ENCODE data around the gene STX1B. TPM values are rescaled to one million over a fixed set of nuclear protein-coding genes. Genes with fewer than 3 reads are reported as not detected.

The STX1B gene
- total RNA-seq, 4 donors from 2014 or later, result 0.84 to 6.1 (median 1.3) TPM

DNA sequence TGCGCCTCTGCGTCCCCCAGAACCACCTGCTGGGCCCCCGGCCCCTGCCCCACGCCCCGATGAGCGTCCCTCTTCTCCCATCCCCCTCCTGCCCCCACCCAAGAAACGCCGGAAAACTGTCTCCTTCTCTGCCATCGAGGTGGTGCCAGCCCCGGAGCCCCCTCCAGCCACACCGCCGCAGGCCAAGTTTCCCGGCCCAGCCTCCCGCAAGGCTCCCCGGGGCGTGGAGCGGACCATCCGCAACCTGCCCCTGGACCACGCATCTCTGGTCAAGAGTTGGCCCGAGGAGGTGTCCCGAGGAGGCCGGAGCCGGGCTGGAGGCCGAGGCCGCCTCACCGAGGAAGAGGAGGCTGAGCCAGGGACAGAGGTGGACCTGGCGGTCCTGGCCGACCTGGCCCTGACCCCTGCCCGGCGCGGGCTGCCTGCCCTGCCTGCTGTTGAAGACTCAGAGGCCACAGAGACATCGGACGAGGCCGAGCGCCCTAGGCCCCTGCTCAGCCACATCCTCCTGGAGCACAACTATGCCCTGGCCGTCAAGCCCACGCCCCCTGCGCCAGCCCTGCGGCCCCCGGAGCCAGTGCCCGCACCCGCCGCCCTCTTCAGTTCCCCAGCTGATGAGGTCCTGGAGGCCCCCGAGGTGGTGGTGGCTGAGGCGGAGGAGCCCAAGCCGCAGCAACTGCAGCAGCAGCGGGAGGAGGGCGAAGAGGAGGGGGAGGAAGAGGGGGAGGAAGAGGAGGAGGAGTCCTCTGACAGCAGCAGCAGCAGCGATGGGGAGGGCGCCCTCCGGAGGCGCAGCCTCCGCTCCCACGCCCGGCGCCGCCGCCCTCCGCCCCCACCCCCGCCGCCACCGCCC lies 31.0 kb downstream of the STX1B start:
- DNase-seq (ENCODE audit: low spot score in 2 of 2), result no peak
- Histone ChIP-seq H3K4me3 (no peak overlapping the region), H3K36me3 (peaks cover 0 to 100% (median 20%) of the 10 kb centered on the region in 3 donors), H3K9me3 (no peaks in the 10 kb centered on the region), H3K4me1 (peaks cover 0 to 5% (median 0%) of the 10 kb centered on the region in 4 donors), H3K27me3 (no peaks in the 10 kb centered on the region), H3K27ac (no peak overlapping the region)
- no peak for TF ChIP-seq EP300 (IDR thresholded peaks at IDR 0.05)
- no peak for TF ChIP-seq POLR2A (IDR thresholded peaks at IDR 0.05)
- TF ChIP-seq, protein P1, sequence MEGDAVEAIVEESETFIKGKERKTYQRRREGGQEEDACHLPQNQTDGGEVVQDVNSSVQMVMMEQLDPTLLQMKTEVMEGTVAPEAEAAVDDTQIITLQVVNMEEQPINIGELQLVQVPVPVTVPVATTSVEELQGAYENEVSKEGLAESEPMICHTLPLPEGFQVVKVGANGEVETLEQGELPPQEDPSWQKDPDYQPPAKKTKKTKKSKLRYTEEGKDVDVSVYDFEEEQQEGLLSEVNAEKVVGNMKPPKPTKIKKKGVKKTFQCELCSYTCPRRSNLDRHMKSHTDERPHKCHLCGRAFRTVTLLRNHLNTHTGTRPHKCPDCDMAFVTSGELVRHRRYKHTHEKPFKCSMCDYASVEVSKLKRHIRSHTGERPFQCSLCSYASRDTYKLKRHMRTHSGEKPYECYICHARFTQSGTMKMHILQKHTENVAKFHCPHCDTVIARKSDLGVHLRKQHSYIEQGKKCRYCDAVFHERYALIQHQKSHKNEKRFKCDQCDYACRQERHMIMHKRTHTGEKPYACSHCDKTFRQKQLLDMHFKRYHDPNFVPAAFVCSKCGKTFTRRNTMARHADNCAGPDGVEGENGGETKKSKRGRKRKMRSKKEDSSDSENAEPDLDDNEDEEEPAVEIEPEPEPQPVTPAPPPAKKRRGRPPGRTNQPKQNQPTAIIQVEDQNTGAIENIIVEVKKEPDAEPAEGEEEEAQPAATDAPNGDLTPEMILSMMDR (IDR thresholded peaks at IDR 0.05), result no peak
- WGBS, 2 donors, result 86 to 88% methylated on average over 26 to 61 of the region's 62 CpGs

DNA sequence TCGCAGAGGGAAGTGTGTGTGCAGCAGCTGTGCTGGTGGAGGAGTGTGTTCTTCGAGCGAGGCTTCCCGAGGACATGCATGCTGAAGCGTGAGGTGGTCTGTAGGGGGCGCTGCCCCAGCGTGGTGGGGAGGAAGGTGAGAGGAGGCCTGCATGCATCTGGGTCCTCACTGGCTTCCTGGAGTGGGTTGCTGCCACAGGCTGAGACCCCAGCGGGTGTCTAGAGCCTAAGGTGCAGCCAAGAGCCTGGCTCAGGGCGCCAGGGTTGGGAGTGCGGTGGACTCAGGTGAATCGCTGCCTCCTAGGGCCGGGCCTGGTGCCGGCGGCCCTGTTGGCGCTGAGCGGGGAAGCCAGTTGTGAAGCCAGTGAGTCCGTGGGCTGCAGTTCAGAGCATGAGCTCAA lies 32.9 kb downstream of the STX1B start:
- Histone ChIP-seq H3K9me3 (no peaks in the 10 kb centered on the region), H3K4me1 (no peaks in the 10 kb centered on the region), H3K4me3 (no peak overlapping the region), H3K27ac (no peak overlapping the region), H3K27me3 (no peaks in the 10 kb centered on the region), H3K36me3 (peaks cover 3 to 100% (median 27%) of the 10 kb centered on the region in 3 donors)
- WGBS, 2 donors, result 75 to 85% methylated on average over 17 of the region's 17 CpGs
- TF ChIP-seq, protein P1 (IDR thresholded peaks at IDR 0.05), result no peak
- no peak for DNase-seq (ENCODE audit: low spot score in 2 of 2)

DNA sequence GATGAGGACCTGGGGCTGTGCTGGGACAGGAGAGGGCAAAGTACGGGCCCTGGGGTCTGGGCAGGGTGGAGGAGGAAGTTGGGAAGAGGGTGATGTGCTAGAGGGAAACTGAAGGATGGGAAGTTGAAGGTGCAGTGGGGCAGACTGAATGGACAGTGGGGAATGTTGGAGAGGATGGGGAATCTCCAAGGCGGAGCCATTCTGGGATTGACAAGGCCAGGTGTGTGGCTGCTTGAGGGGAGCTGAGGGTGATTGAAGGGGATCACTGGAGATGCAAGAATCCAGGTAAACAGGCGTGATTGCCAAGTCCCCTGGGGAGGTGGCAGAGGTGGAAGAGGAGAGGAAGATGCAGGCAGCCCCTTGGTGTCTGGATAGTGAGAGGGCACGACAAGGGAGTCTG lies 34.0 kb downstream of the STX1B start:
- Histone ChIP-seq H3K27ac (no peak overlapping the region), H3K27me3 (no peaks in the 10 kb centered on the region), H3K9me3 (no peaks in the 10 kb centered on the region), H3K4me3 (no peak overlapping the region), H3K4me1 (no peaks in the 10 kb centered on the region), H3K36me3 (peaks cover 3 to 100% (median 31%) of the 10 kb centered on the region in 3 donors)
- TF ChIP-seq EP300 (IDR thresholded peaks at IDR 0.05) (no peak), POLR2A (IDR thresholded peaks at IDR 0.05) (no peak)
- TF ChIP-seq, protein P1 (IDR thresholded peaks at IDR 0.05), result no peak
- DNase-seq (ENCODE audit: low spot score in 2 of 2), result no peak
- 85 to 91% methylated on average over 4 of the region's 4 CpGs for WGBS, 2 donors

DNA sequence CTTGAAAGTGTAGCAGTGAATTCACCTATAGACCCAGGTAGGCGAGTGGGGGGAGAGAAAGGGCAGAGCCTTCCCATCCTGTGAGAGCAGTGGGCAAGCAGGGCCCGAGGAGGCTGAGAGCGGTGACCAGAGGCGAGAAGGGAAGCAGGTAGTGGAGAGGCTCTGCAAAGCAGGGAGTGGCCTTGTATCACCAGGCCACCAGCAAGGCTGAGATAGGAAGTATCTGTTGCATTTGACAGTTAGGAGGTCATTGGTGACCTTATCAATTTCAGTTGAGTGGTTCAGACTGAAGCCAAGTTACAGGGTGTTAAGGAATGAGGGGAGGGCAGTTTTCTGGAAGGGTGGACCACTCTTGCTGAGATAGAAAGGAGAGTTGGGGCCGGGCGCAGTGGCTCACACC lies 36.1 kb downstream of the STX1B start:
- DNase-seq (ENCODE audit: low spot score in 2 of 2), result no peak
- H3K9me3 ChIP-seq, result no peaks in the 10 kb centered on the region
- TF ChIP-seq POLR2A (IDR thresholded peaks at IDR 0.05), result no peak
- TF ChIP-seq EP300 (IDR thresholded peaks at IDR 0.05), result no peak
- TF ChIP-seq, protein P1 (IDR thresholded peaks at IDR 0.05), result no peak
- 92 to 96% methylated on average over 6 of the region's 6 CpGs for WGBS, 2 donors
- no peaks in the 10 kb centered on the region for H3K27me3 ChIP-seq
- peaks cover 3 to 100% (median 37%) of the 10 kb centered on the region in 3 donors for H3K36me3 ChIP-seq
- H3K4me1 ChIP-seq, result no peaks in the 10 kb centered on the region
- H3K4me3 ChIP-seq, result no peak overlapping the region
- H3K27ac ChIP-seq, result no peak overlapping the region

DNA sequence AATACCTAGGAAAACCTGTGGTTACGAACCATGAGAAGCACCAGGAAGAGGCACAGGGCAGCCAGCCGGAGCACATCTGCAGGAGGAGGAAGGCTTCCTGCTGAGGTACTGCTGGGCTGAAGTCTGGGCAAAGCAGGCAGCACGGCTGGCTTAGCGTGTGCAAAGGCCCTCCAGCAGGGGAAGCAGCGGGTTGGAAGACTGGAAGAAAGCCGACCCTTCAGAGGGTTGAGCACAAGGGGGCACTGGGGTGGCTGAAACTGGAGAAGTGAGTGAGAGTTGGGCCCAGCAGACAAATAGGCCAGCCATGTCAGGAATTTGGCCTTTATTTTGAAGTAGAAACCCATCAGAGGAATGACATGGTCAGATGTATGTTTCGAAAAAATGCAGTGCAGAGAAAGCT lies 37.6 kb downstream of the STX1B start:
- Histone ChIP-seq H3K4me3 (no peak overlapping the region), H3K4me1 (no peaks in the 10 kb centered on the region), H3K27me3 (no peaks in the 10 kb centered on the region), H3K9me3 (no peaks in the 10 kb centered on the region), H3K27ac (no peak overlapping the region), H3K36me3 (peaks cover 3 to 100% (median 37%) of the 10 kb centered on the region in 3 donors)
- 61 to 78% methylated on average over 7 of the region's 7 CpGs for WGBS, 2 donors
- TF ChIP-seq, protein P1 (IDR thresholded peaks at IDR 0.05), result no peak
- TF ChIP-seq EP300 (IDR thresholded peaks at IDR 0.05) (no peak), POLR2A (IDR thresholded peaks at IDR 0.05) (no peak)
- DNase-seq (ENCODE audit: low spot score in 2 of 2), result no peak

Measured in tibial nerve (tissue), 4 donors.